Measurements from ENCODE around the gene KIF1C.
"Not testable (repeated sequence)": the region's sequence is repeated elsewhere in the genome, so short reads cannot be mapped to it uniquely, and the experiment has no call there.

KIF1C gene

DNA sequence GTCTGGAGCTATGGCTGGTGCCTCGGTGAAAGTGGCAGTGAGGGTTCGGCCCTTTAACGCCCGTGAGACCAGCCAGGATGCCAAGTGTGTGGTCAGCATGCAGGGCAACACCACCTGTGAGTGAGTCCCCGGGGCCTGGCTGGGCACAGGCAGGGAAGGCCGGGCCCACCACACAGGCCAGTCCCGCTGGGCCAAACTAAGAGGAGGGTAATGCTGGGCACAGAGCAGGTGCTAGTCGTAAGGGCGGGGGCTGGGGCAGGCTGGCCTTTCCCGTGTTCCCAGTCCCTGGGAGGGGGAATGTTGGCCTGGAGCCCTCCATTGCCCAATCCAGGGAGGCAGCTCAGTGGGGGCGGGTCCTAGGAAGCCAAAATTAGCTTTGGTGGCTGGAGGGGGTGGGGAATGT, 2.5 kb downstream of the KIF1C start:
- no peak for DNase-seq (ENCODE audit: low read depth, low spot score)

DNA sequence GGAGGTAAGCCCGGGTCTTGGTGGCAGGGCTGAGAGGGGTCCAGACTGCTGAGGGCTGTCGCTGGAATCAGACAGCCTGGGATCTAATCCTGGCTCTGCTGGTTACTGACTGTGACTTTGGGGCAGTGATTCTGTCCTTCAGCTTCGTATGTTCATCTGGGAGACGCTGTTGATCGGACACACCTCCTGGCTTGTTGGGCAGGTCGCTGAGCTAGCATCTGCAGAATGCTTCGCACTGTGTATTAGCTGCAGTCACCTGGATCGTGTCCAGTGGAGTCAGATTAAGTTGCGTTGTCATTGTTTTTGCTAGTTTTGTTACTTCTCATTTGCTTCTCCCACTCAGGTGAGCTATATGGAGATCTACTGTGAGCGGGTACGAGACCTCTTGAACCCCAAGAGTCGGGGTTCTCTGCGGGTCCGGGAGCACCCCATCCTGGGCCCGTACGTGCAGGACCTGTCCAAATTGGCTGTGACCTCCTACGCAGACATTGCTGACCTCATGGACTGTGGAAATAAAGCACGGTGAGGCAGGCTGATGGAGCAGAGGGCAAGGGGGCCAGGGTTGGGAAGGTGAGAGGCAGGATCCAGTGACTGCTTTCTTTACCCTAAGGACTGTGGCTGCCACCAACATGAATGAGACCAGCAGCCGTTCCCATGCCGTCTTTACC, 4.5 kb downstream of the KIF1C start:
- DNase-seq (ENCODE audit: low read depth, low spot score) = no peak

DNA sequence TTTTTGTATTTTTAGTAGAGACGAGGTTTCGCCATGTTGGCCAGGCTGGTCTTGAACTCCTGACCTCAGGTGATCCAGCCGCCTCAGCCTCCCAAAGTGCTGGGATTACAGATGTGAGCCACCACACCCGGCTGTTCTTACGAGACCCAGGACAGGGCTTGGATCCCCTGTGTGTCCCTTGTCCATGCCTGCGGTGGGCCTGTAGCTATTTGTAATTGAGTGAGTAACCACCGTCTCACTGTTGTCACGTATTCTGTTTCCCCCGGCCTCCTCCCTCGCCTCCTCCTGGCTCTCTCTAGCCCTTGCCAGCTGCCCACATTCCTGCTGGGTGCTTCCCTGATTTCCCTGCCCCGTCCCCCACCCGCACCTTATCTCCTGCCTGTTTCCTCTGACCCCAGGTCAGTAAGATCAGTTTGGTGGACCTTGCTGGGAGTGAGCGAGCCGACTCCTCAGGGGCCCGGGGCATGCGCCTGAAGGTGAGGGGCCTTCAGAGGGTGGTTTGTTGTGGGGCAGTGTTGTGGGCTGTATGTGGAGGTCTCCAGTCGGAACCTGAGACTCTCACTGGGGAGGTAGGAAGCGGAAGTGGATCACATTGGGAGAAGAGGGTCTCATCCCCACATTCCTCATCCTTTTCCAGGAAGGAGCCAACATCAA, 5.6 kb downstream of the KIF1C start:
- no peak for DNase-seq (ENCODE audit: low read depth, low spot score)

DNA sequence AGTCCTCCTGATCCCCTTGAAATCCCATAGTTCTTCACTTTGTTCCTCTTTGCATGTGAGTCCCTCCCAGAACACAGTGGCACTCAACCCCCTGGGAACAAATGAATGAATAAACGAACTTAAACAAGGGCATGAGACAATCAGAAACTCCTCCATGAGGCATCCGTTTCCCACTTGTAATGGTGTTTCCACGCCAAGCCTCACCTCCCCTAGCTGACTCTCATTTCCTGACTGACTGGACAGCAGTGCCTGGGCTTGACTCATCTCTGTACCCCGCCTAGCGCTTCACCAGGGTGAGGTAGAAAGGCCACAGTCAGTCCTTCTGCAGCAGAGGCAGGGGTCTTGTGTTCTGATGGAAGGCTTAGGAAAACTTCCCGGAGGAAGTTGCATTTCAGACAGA, 14.2 kb downstream of the KIF1C start:
- no peak for DNase-seq (ENCODE audit: low read depth, low spot score)

DNA sequence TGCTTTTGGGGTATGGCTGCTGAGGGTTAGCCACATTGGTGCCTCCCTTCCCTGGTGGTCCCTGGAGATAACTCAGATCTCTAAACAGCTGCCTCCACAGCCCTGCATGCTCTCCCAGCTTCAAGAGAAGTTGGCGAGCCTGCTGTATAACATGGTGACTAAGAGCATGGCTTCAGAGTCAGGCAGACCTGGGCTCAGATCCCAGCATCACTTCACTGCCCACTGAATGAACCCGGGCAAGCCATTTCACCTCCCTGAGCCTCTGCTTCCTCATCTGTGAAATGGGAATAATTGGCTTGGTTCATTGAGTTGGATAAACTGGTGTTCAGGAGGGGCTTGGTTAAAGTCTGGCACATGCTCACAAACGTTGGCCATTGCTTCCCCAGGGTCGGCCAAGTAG, 16.6 kb downstream of the KIF1C start:
- no peak for DNase-seq (ENCODE audit: low read depth, low spot score)

DNA sequence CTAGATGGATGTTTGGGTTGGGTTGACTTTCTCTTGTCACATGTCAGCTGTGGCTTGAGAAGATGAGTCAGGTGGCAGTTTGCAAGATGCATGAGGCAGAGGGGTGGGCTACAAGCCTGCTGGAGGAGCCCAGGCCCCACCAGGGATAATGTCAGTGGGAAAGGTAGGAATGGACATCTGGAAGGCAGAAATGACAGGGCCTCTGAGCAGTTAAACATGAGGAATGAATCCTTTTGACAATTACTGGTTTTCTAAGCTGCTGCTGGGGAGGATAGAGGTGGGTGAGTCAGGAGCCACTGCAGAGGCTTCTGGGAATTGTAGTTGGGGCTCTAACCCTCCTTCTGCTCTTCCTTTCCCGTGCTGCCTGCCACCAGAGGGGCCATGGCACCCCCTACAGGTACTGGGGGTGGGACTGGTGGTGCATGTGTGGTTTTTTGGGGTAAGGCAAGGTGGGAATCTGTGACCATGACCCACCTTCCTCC, 21.8 kb downstream of the KIF1C start:
- no peak for DNase-seq (ENCODE audit: low read depth, low spot score)

DNA sequence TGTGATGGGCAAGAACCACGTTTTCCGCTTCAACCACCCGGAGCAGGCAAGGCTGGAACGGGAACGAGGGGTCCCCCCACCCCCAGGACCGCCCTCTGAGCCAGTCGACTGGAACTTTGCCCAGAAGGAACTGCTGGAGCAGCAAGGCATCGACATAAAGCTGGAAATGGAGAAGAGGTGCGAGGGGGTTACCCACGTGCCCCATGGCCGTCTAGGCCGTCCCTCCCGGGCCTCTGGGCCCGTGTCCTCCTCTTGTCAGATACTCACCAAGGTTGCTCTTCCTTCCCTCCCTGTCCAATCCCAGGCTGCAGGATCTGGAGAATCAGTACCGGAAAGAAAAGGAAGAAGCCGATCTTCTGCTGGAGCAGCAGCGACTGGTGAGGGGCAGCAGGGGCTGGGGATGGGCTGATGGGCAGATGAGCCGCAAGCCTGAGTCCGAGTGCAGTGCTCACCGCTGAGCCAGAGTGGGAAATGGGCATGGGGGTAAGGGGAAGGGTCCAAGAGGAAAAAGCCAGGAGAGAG, 22.8 kb downstream of the KIF1C start:
- no peak for DNase-seq (ENCODE audit: low read depth, low spot score)

DNA sequence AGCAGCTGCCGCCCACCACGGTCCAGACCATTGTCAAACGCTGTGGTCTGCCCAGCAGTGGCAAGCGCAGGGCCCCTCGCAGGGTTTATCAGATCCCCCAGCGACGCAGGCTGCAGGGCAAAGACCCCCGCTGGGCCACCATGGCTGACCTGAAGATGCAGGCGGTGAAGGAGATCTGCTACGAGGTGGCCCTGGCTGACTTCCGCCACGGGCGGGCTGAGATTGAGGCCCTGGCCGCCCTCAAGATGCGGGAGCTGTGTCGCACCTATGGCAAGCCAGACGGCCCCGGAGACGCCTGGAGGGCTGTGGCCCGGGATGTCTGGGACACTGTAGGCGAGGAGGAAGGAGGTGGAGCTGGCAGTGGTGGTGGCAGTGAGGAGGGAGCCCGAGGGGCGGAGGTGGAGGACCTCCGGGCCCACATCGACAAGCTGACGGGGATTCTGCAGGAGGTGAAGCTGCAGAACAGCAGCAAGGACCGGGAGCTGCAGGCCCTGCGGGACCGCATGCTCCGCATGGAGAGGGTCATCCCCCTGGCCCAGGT, 24.5 kb downstream of the KIF1C start:
- no peak for DNase-seq (ENCODE audit: low read depth, low spot score)

DNA sequence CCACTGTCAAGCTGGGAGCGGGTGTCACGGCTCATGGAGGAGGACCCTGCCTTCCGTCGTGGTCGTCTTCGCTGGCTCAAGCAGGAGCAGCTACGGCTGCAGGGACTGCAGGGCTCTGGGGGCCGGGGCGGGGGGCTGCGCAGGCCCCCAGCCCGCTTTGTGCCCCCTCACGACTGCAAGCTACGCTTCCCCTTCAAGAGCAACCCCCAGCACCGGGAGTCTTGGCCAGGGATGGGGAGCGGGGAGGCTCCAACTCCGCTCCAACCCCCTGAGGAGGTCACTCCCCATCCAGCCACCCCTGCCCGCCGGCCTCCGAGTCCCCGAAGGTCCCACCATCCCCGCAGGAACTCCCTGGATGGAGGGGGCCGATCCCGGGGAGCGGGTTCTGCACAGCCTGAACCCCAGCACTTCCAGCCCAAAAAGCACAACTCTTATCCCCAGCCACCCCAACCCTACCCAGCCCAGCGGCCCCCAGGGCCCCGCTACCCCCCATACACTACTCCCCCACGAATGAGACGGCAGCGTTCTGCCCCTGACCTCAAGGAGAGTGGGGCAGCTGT, 25.9 kb downstream of the KIF1C start:
- DNase-seq (ENCODE audit: low read depth, low spot score) = no peak

DNA sequence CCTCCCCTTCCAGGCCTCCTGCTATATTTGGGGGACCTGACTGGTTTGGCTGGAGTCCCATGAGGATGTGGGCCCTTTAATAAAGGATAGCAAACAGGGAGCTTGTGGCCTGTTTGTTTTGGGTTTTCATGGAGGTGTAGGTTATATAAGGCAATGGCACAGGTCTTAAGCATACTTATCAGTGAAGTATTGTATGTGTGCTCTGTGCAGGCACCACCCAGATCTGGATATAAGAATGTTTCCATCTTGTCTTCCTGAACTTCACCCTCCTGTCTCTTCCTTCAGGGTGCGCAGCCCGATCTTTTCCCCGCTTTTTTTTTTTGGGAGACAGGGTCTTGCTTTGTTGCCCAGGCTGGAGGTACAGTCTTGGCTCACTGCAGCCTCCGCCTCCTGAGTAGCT, 26.9 kb downstream of the KIF1C start:
- DNase-seq (ENCODE audit: low read depth, low spot score) = no peak

DNA sequence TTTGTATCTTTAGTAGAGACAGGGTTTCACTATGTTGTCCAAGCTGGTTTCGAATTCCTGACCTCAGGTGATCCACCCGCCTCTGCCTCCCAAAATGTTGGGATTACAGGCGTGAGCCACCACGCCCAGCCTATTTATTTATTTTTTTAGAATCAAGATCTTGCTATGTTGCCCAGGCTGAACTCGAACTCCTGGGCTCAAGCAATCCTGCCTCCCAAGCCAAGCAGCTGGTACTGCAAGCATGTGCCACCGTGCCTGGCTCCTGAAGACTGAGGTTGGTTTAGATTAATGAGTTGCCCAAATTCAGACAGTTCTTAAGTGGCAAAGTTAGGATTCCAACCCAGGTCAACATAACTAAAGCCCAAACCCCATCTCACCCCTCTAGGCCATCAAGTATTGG, 29.5 kb downstream of the KIF1C start:
- DNase-seq (ENCODE audit: low read depth, low spot score) = no peak

DNA sequence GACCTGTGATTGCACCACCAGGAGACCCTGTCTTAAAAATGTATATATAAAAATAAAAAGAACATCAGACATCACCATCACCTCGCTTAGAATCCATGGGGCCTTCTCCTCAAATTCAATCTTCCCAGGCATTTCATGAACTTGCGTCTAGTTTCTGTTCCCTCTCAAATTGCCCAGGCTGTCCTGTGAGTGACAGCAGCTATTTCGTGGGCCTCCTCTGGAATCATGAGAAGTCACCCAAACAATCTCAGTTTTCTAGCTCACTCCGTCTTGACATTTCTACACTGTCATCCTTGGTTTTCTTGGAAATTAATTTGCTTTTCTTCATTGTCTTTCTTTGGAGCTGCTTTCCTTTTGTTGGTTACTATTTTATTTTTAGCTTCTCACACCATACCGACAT, 30.2 kb downstream of the KIF1C start:
- no peak for DNase-seq (ENCODE audit: low read depth, low spot score)

DNA sequence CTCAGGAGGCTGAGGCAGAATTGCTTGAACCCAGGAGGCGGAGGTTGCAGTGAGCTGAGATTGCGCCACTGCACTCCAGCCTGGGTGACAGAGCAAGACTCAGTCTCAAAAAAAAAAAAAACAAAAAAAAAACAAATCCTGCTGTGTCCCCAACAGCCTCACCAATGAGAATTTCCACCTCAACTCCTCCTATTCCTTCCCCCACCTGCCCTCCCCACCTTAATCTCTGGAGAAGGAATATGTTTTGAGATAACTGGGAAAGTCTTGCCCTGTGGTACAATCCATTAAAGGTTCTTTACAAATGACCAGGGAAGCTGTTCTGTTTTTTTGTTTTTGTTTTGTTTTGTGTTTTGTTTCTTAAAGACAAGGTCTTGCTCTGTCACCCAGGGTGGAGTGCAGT, 32.4 kb downstream of the KIF1C start:
- DNase-seq (ENCODE audit: low read depth, low spot score) = not testable (repeated sequence)

DNA sequence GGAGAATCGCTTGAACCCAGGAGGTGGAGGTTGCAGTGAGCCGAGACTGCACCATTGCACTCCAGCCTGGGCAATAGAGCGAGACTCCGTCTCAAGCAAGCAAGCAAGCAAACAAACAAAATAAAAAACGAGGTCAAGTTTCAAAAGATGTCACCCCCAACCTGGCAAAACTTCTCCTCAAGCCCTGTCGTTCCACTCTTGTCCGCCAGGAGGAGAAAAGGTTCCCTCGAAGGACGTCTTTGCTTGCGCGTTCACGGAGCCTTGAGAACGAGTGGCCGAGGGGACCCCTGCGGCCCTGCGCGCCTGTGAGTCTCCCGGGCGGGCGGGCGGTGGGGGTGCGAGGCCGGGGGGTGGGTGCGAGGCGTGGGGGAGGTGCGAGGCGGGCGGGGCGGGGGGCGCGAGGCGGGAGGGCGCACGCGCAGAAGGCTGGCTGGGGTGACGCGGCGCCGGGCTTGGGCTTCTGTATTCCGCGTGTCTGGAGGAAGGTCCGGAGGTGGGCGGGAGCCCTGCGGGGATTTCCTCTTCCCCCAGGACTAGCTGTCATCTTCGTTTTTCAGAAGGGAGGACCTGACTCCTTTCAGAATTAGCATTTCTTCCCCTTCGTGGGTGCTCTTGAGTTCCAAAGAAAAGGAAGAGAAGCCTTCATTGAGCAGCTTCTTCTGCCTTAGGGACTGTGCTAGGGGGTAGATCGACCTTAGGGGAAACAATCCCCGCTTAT, 33.8 kb downstream of the KIF1C start:
- DNase-seq (ENCODE audit: low read depth, low spot score) = no peak

DNA sequence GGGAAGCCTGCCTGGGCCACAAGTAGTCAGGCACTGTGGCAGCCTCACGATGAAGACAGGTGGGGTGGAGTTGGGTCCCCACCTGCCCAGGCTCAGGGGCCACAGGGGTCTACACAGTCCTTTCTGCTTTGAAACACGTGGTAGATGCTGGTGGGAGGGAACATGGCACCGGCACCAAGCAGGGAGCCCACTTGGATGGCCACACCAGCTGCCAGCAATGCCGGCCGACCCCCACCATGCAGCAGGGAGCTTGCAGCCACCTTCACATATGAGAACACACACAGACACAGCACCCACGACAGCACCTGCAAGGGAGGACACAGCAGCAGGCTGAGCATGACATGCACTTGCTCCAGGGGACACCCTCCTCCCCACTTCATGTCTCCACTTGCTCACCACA, 35.1 kb downstream of the KIF1C start:
- no peak for DNase-seq (ENCODE audit: low read depth, low spot score)

DNA sequence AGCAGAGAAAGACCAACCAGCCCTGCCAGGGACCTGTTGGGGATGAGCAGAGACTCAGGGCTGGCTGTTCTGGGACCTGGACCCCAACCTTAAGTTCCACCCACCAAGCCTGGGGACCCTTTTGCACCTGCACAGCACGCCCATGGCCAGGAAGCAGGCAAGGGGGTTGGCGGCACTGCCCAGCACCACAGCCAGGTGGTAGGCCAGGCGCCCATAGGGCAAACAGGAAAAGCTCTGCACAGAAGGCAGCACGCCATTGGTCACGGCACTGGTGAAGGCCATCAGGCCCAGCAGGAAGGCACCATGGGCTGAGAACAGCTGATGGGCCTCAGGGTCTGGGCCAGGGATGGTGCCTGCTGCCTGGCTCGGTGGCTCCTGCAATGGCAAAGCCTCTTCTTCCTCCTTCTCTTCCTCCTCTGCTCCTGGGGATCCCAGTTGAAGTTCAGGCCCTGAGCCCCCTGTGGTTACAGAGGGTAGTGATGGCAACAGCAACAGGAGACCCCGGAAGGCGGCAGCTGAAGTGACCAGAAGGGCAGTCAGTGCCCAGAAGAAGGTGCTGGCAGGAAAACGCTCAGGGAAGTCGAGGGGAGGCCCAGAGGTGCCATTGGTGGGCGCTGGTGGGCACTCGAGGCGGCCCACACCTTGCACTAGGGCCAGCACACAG, 35.7 kb downstream of the KIF1C start:
- no peak for DNase-seq (ENCODE audit: low read depth, low spot score)

DNA sequence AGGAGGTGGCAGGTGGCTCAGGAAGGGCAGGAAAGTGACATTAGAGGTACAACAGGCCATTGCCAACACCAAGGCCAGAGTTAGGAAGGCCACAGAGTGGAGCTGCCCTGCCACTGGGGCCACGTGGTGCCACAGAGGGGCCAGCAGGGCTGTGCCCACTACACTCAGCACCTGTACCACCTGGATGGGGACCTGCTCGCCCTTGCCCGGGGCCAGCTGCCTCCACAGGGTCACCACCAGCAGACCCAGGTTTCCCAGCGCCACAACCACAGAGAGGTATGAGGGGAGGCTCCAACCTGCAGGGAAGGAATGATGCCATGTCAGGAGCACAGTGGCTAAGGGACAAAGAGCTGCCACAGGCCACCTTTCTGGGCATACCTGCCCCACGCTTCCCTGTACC, 36.3 kb downstream of the KIF1C start:
- DNase-seq (ENCODE audit: low read depth, low spot score) = no peak

DNA sequence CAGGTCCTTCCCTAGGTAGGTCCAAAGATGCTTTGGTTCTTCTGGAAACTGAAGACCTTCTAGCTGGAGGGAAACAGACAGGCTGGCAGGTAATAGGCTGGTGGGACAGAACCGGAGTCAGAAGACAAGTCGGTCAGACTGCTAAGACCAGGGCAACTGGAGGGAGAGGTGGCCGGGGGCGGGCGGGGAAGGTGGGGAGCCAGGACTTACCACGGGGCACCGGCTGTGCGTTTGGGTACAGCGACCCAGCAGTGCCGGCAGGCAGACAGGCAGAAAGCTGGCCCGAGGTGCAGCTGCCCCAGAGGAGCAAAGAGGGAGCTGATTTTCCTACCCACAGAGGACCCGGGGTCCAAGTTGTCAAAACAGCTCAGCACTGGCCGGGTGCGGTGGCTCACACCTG, 36.9 kb downstream of the KIF1C start:
- no peak for DNase-seq (ENCODE audit: low read depth, low spot score)

DNA sequence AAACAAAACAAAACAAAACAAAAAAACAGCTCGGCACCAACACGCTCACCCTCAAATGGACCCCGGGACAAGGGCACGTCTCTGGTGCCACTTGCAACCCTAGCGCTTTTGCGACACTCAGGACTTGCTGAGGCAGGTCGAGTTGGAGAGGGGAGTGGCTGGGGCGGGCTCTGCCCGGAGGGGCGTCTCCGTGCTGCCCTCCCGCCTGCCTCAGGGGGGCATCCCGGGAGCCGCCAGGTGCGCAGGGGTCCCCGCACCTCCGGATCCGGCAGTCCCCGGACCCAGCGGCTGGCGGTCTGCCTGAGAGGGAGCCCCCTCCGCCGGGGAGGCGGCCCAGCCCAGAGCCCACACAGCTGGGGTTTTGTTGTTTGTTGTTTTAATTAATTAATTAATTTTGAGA, 37.6 kb downstream of the KIF1C start, which contains the start of gene SLC52A1:
Gene SLC52A1 (minus strand): TSS at position 112 of the 400 bp plus-strand sequence. CDS start 820 bp downstream, outside the sequence.
- DNase-seq (ENCODE audit: low read depth, low spot score) = no peak

DNA sequence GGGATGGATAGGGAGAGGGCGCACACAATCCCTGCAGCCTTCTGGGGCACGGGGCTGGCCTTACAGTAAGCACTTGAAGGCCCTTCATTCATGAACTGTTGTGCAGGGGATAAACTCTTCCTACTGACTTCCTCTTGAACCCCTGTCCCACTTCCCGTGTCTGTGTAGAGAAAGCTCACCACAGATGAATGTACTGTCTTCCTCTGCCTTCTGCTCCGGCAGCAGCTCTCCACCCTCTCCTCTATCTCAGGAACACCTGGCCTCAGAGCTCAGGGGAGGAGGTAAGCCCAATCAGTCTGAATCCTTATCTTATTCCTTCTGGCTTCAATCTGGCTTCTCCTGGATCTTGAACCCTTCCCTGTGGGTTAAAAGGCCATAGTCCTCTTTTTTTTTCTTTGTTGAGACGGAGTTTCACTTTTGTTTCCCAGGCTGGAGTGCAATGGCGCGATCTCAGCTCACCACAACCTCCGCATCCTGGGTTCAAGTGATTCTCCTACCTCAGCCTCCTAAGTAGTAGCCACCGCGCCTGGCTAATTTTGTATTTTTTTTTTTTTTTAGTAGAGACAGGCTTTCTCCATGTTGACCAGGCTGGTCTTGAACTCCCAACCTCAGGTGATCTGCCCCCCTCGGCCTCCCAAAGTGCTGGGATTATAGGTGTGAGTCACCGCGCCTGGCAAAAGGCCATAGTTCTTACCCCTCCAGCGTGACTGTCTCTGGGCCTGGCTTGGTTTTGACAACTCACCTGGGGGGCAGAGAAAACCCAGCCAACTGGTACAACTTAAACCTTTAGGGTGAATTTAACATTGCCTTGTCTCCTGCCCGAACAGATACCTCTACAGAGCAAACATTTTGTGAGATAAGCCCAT, 44.6 kb downstream of the KIF1C start:
- DNase-seq (ENCODE audit: low read depth, low spot score) = no peak

Data from iPS DF 19.7 (cell line).